Activated naive CD8-positive, alpha-beta T cell treated with anti-CD3 and anti-CD28 coated beads for 36 hours (primary cell): ENCODE measurements around the gene UGT1A9. TPM values are rescaled to one million over a fixed set of nuclear protein-coding genes. Genes with fewer than 3 reads are reported as not detected.
A peak's percentile ranks its signal among the peaks of the same experiment; 100 is the strongest.
"Not testable (repeated sequence)": the region's sequence is repeated elsewhere in the genome, so short reads cannot be mapped to it uniquely, and the experiment has no call there.

Source experiments
- DNase-seq: peaks from one replicate; pipeline ENCODE4 v3.0.0; 2021
- H3K27ac Mint-ChIP-seq: one replicate; pipeline ENCODE4 v1.8.0; 2022; ENCODE audit warnings: mild to moderate bottlenecking, moderate library complexity, mixed read lengths
- H3K27me3 Mint-ChIP-seq: one replicate; pipeline ENCODE4 v1.8.0; 2022; ENCODE audit warnings: mild to moderate bottlenecking, mixed read lengths
- H3K36me3 Mint-ChIP-seq: one replicate; pipeline ENCODE4 v1.8.0; 2021; ENCODE audit warnings: mild to moderate bottlenecking, mixed read lengths
- H3K4me1 Mint-ChIP-seq: one replicate; pipeline ENCODE4 v1.8.0; 2021; ENCODE audit warnings: mixed read lengths
- H3K4me3 Mint-ChIP-seq: one replicate; pipeline ENCODE4 v1.8.0; 2022; ENCODE audit warnings: mild to moderate bottlenecking, moderate library complexity, mixed read lengths
- H3K9me3 Mint-ChIP-seq: one replicate; pipeline ENCODE4 v1.8.0; 2022; ENCODE audit warnings: mixed read lengths
- total RNA-seq, 2 experiments: library from RNA; stranded (reverse); gene quantifications; one replicate each; pipeline ENCODE4 v1.2.3, GENCODE V29; 2021

The UGT1A9 gene
- total RNA-seq, 2 experiments from 2014 or later, result not detected

- H3K27ac Mint-ChIP-seq, result no peak overlapping the region
- H3K27me3 Mint-ChIP-seq, result peaks cover 4% of the 10 kb centered on the region
- peaks cover 2% of the 10 kb centered on the region for H3K4me1 Mint-ChIP-seq
- H3K4me3 Mint-ChIP-seq, result no peak overlapping the region
- no peaks in the 10 kb centered on the region for H3K9me3 Mint-ChIP-seq
- no peak for DNase-seq
- H3K36me3 Mint-ChIP-seq, result no peaks in the 10 kb centered on the region
Observed at GRCh38 chr2:233691443-233692433, 20.0 kb downstream of the UGT1A9 start.

GRCh38 chr2:233692648-233693047 is 20.9 kb downstream of the UGT1A9 start, which contains the start of gene UGT1A6:
UGT1A6 (plus strand) TSS chr2:233692890; CDS start chr2:233693005, 115 bp downstream.
- H3K36me3 Mint-ChIP-seq, result no peaks in the 10 kb centered on the region
- no peak for DNase-seq
- no peak within 1 kb of the TSS for H3K27ac Mint-ChIP-seq
- no peaks in the 10 kb centered on the region for H3K9me3 Mint-ChIP-seq
- peaks cover 2% of the 10 kb centered on the region for H3K4me1 Mint-ChIP-seq
- H3K4me3 Mint-ChIP-seq, result no peak within 1 kb of the TSS
- H3K27me3 Mint-ChIP-seq, result peaks cover 4% of the 10 kb centered on the region

- Mint-ChIP-seq H3K27ac (no peak overlapping the region), H3K4me1 (peaks cover 2% of the 10 kb centered on the region), H3K9me3 (no peaks in the 10 kb centered on the region), H3K4me3 (no peak overlapping the region), H3K27me3 (no peaks in the 10 kb centered on the region), H3K36me3 (no peaks in the 10 kb centered on the region)
- DNase-seq, result no peak
Observed at GRCh38 chr2:233693963-233694362, 22.3 kb downstream of the UGT1A9 start.

- Mint-ChIP-seq H3K4me3 (no peak overlapping the region), H3K36me3 (no peaks in the 10 kb centered on the region), H3K4me1 (no peaks in the 10 kb centered on the region), H3K27me3 (peaks cover 4% of the 10 kb centered on the region), H3K9me3 (peaks cover 1% of the 10 kb centered on the region), H3K27ac (no peak overlapping the region)
- no peak for DNase-seq
Observed at GRCh38 chr2:233698740-233699139, 27.0 kb downstream of the UGT1A9 start.

GRCh38 chr2:233699424-233700027 is 27.8 kb downstream of the UGT1A9 start:
- no peak for DNase-seq
- Mint-ChIP-seq H3K4me3 (no peak overlapping the region), H3K9me3 (peaks cover 6% of the 10 kb centered on the region), H3K4me1 (no peaks in the 10 kb centered on the region), H3K36me3 (peaks cover 2% of the 10 kb centered on the region), H3K27ac (no peak overlapping the region), H3K27me3 (peaks cover 9% of the 10 kb centered on the region)

GRCh38 chr2:233700028-233700635 is 28.4 kb downstream of the UGT1A9 start:
- H3K4me1 Mint-ChIP-seq, result no peaks in the 10 kb centered on the region
- no peak overlapping the region for H3K27ac Mint-ChIP-seq
- no peak overlapping the region for H3K4me3 Mint-ChIP-seq
- H3K27me3 Mint-ChIP-seq, result peaks cover 9% of the 10 kb centered on the region
- H3K9me3 Mint-ChIP-seq, result peaks cover 6% of the 10 kb centered on the region
- peaks cover 2% of the 10 kb centered on the region for H3K36me3 Mint-ChIP-seq
- DNase-seq, result no peak

- not testable (repeated sequence) for H3K4me3 Mint-ChIP-seq, H3K27ac Mint-ChIP-seq, DNase-seq, H3K36me3 Mint-ChIP-seq, H3K9me3 Mint-ChIP-seq, H3K27me3 Mint-ChIP-seq, H3K4me1 Mint-ChIP-seq
Observed at GRCh38 chr2:233700842-233701241, 29.1 kb downstream of the UGT1A9 start.

GRCh38 chr2:233702238-233702637 is 30.5 kb downstream of the UGT1A9 start:
- no peak overlapping the region for H3K4me3 Mint-ChIP-seq
- peaks cover 9% of the 10 kb centered on the region for H3K27me3 Mint-ChIP-seq
- H3K9me3 Mint-ChIP-seq, result peaks cover 6% of the 10 kb centered on the region
- DNase-seq, result no peak
- H3K36me3 Mint-ChIP-seq, result peaks cover 2% of the 10 kb centered on the region
- no peak overlapping the region for H3K27ac Mint-ChIP-seq
- H3K4me1 Mint-ChIP-seq, result no peaks in the 10 kb centered on the region

GRCh38 chr2:233705911-233706506 is 34.3 kb downstream of the UGT1A9 start:
- Mint-ChIP-seq H3K4me1 (no peaks in the 10 kb centered on the region), H3K27me3 (peaks cover 13% of the 10 kb centered on the region), H3K36me3 (peaks cover 2% of the 10 kb centered on the region), H3K27ac (no peak overlapping the region), H3K4me3 (no peak overlapping the region), H3K9me3 (peaks cover 6% of the 10 kb centered on the region)
- DNase-seq, result no peak

- Mint-ChIP-seq H3K27ac (no peak overlapping the region), H3K27me3 (peaks cover 16% of the 10 kb centered on the region), H3K4me3 (no peak overlapping the region)
Observed at GRCh38 chr2:233706720-233707119, 35.0 kb downstream of the UGT1A9 start.

GRCh38 chr2:233707940-233708644 is 36.4 kb downstream of the UGT1A9 start:
- no peak overlapping the region for H3K27ac Mint-ChIP-seq
- no peak for DNase-seq
- H3K4me1 Mint-ChIP-seq, result no peaks in the 10 kb centered on the region
- H3K9me3 Mint-ChIP-seq, result peaks cover 6% of the 10 kb centered on the region
- H3K4me3 Mint-ChIP-seq, result no peak overlapping the region
- peaks cover 2% of the 10 kb centered on the region for H3K36me3 Mint-ChIP-seq
- peaks cover 16% of the 10 kb centered on the region for H3K27me3 Mint-ChIP-seq

More at GRCh38 chr2:233706720-233707119, 35.0 kb downstream of the UGT1A9 start:
- peaks cover 6% of the 10 kb centered on the region for H3K9me3 Mint-ChIP-seq
- peaks cover 2% of the 10 kb centered on the region for H3K36me3 Mint-ChIP-seq
- DNase-seq, result no peak
- H3K4me1 Mint-ChIP-seq, result no peaks in the 10 kb centered on the region

GRCh38 chr2:233708942-233709341 is 37.2 kb downstream of the UGT1A9 start:
- H3K4me3 Mint-ChIP-seq, result no peak overlapping the region
- H3K4me1 Mint-ChIP-seq, result peaks cover 7% of the 10 kb centered on the region
- H3K27me3 Mint-ChIP-seq, result peaks cover 16% of the 10 kb centered on the region
- H3K9me3 Mint-ChIP-seq, result peaks cover 4% of the 10 kb centered on the region
- no peak for DNase-seq
- no peak overlapping the region for H3K27ac Mint-ChIP-seq
- H3K36me3 Mint-ChIP-seq, result peaks cover 2% of the 10 kb centered on the region

GRCh38 chr2:233711312-233712008 is 39.8 kb downstream of the UGT1A9 start:
- Mint-ChIP-seq H3K4me1 (peaks cover 8% of the 10 kb centered on the region), H3K36me3 (no peaks in the 10 kb centered on the region), H3K9me3 (no peaks in the 10 kb centered on the region), H3K4me3 (no peak overlapping the region), H3K27ac (no peak overlapping the region), H3K27me3 (peaks cover 22% of the 10 kb centered on the region)
- DNase-seq, result peak; percentile 65
